K562 (cell line): ENCODE data around the gene ALDOC. TPM values are rescaled to one million over a fixed set of nuclear protein-coding genes. Genes with fewer than 3 reads are reported as not detected.

Experiments used
- ADNP ChIP-seq: fragments of 200-800 bp; sonication (Bioruptor generic); IDR thresholded peaks from 2 replicates; pipeline ENCODE4 v1.6.1; 2016; ENCODE audit warnings: missing genetic modification characterization, missing compliant biosample characterization
- ELF2 ChIP-seq: fragments of 250-450 bp; sonication (Bioruptor Pico); IDR thresholded peaks from 2 replicates; pipeline ENCODE4 v1.5.0; 2021; ENCODE audit warnings: mild to moderate bottlenecking
- ETV1 ChIP-seq: fragments of 450-650 bp; conservative IDR thresholded peaks from 2 replicates; pipeline ENCODE4 v1.6.1; 2016; ENCODE audit warnings: missing genetic modification characterization, control low read depth, low read depth, missing compliant biosample characterization
- ETV6 ChIP-seq, 3 experiments: fragments of 150-350 bp in 1 of 3; sonication (generic) in 1 of 3; formaldehyde crosslinking in 1 of 3; IDR thresholded peaks; 2 replicates each; pipeline versions ENCODE4 v1.6.1 to v1.8.0; 2014 to 2022; ENCODE audit warnings: borderline replicate concordance in 2 of 3, low read depth in 2 of 3, antibody characterized with exemption in 1 of 3, low read length in 1 of 3, mild to moderate bottlenecking in 1 of 3, missing genetic modification reagents in 1 of 3
- GABPB2 ChIP-seq: fragments of 250-450 bp; sonication (Bioruptor Pico); conservative IDR thresholded peaks from 2 replicates; pipeline ENCODE4 v1.5.1; 2021; ENCODE audit warnings: mild to moderate bottlenecking
- HDAC3 ChIP-seq: fragments of 450-650 bp; IDR thresholded peaks from 2 replicates; pipeline ENCODE4 v1.6.1; 2018; ENCODE audit warnings: borderline replicate concordance, mild to moderate bottlenecking, moderate library complexity; ENCODE audit not compliant: partially characterized antibody
- KHSRP ChIP-seq: fragments of 450-650 bp; IDR thresholded peaks from 2 replicates; pipeline ENCODE4 v1.6.1; 2017
- L3MBTL2 ChIP-seq: fragments of 450-650 bp; IDR thresholded peaks from 2 replicates; pipeline ENCODE4 v1.6.1; 2016; ENCODE audit warnings: mild to moderate bottlenecking, moderate library complexity
- MAFG ChIP-seq: fragments of 450-650 bp; conservative IDR thresholded peaks from 2 replicates; pipeline ENCODE4 v1.6.1; 2016; ENCODE audit warnings: missing genetic modification characterization, missing compliant biosample characterization
- PBX2 ChIP-seq, 2 experiments: IDR thresholded peaks in 1 of 2; conservative IDR thresholded peaks in 1 of 2; 2 replicates each; pipeline ENCODE4 v1.6.1; 2016; ENCODE audit warnings: low read depth in 2 of 2, mild to moderate bottlenecking in 1 of 2, missing compliant biosample characterization in 1 of 2, missing genetic modification characterization in 1 of 2, moderate library complexity in 1 of 2
- POLR2AphosphoS5 ChIP-seq: IDR thresholded peaks from 2 replicates; pipeline ENCODE4 v1.6.1; 2011; ENCODE audit warnings: mild to moderate bottlenecking, low read depth, low read length, moderate library complexity; ENCODE audit not compliant: control insufficient read depth, insufficient read depth
- RHOXF2B ChIP-seq: fragments of 250-450 bp; sonication (Bioruptor Pico); conservative IDR thresholded peaks from 2 replicates; pipeline ENCODE4 v1.5.1; 2021
- SAFB2 ChIP-seq: fragments of 200-400 bp; formaldehyde crosslinking; IDR thresholded peaks from 2 replicates; pipeline ENCODE4 v1.6.1; 2018; ENCODE audit warnings: borderline replicate concordance, low read length, low read depth, moderate library complexity; ENCODE audit not compliant: severe bottlenecking
- ZNF41 ChIP-seq: fragments of 250-450 bp; sonication (Bioruptor Pico); conservative IDR thresholded peaks from 2 replicates; pipeline ENCODE4 v1.4.0; 2020; ENCODE audit warnings: mild to moderate bottlenecking
- ZZZ3 ChIP-seq: fragments of 450-650 bp; IDR thresholded peaks from 2 replicates; pipeline ENCODE4 v1.6.1; 2016; ENCODE audit warnings: antibody characterized with exemption, mild to moderate bottlenecking, moderate library complexity
- polyA plus RNA-seq, 8 experiments: library from polyadenylated mRNA; depleted of rRNA in 4 of 8; stranded (reverse) in 5 of 8; unstranded in 3 of 8; fragments of >200 nt; fragmentation: Nextera tagmentation in 2 of 8; fragmentation: Illumina TruSeq in 1 of 8; extraction: Ambion mirVana in 2 of 8; extraction: Trizol in 1 of 8; gene quantifications; 2 replicates each; pipeline versions ENCODE4 v1.2.1 to v1.2.3, GENCODE V29; 2011 to 2014; ENCODE audit warnings: inconsistent platforms in 1 of 8, missing spikeins in 1 of 8
- total RNA-seq, 7 experiments: library from RNA; depleted of rRNA in 6 of 7; stranded (reverse); fragments of >200 nt in 6 of 7; fragmentation: Illumina TruSeq in 2 of 7; extraction: Trizol in 2 of 7; gene quantifications; 2 replicates each; pipeline versions ENCODE4 v1.2.1 to v1.2.3, GENCODE V29; 2011 to 2021; ENCODE audit warnings: low replicate concordance in 1 of 7
- TF ChIP-seq, protein P1 (sequence below): fragments of 250-450 bp; sonication (Bioruptor Pico); IDR thresholded peaks from 2 replicates; pipeline ENCODE4 v1.4.0; 2020; ENCODE audit warnings: mild to moderate bottlenecking
- TF ChIP-seq, protein P2 (sequence below): fragments of 450-650 bp; IDR thresholded peaks from 2 replicates; pipeline ENCODE4 v1.7.0; 2016; ENCODE audit warnings: borderline replicate concordance
- TF ChIP-seq, protein P3 (sequence below): fragments of 250-450 bp; sonication (Bioruptor Pico); IDR thresholded peaks from 2 replicates; pipeline ENCODE4 v1.4.0; 2020; ENCODE audit warnings: mild to moderate bottlenecking, moderate library complexity

ALDOC gene
- total and polyA plus RNA-seq, 9 of the 15 experiments (the other 6 are each of a cell fraction or from before 2014, with no cell fraction given): 43.2 to 263 (median 99.2) TPM

DNA sequence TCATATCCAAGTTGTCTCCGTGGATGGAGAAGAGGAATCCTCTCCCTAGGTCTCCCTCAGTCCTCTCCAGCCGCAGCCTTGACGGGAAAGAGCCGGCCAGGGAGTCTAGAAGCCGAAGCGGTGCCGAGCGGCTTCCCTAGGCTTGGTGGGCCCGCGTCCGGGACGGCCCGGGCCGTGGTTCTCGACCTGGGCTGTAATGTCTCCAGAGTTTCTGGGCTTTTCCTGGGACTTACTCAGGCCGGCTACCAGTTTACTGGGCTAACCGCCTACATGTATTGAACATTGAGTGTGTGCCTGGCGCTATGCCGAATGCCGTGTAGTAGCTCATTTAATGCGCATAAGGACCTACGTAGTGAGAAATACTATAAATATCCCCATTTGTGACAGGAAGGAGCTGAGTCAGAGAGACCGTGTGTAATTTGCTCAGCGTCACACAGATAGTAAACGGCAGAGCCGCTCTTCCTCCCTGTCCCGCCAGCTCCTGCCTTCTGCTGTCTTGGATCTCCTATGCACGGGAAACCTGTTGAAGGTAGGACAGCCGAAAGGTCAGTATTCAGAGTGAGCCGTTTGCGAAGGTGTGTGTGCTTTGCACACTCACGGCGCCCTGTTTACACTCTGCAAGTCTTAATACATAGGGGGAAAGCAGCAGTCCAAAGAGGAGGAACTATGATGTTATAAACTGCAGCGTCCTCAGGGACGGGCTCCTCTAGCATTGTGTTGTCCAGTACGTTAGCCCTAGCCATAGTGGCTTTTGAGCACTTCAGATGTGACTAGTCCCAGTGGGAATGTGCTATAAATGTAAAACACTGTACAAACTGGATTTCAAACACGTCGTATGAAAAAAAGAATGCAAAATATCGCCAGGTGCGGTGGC is 22.9 kb upstream of the ALDOC start (continued):
- no peak for TF ChIP-seq PBX2 (CRISPR knock-in tag; IDR thresholded peaks at IDR 0.05; ENCODE audit: low read depth)
- peak; percentile 90 for TF ChIP-seq PBX2 (tag; conservative IDR thresholded peaks at IDR 0.05; ENCODE audit: low read depth)
- TF ChIP-seq, protein P1, sequence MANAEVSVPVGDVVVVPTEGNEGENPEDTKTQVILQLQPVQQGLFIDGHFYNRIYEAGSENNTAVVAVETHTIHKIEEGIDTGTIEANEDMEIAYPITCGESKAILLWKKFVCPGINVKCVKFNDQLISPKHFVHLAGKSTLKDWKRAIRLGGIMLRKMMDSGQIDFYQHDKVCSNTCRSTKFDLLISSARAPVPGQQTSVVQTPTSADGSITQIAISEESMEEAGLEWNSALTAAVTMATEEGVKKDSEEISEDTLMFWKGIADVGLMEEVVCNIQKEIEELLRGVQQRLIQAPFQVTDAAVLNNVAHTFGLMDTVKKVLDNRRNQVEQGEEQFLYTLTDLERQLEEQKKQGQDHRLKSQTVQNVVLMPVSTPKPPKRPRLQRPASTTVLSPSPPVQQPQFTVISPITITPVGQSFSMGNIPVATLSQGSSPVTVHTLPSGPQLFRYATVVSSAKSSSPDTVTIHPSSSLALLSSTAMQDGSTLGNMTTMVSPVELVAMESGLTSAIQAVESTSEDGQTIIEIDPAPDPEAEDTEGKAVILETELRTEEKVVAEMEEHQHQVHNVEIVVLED (CRISPR knock-in tag): no peak
- no peak for TF ChIP-seq ZZZ3
- no peak for TF ChIP-seq ZNF41 (CRISPR knock-in tag)
- no peak for TF ChIP-seq SAFB2
- TF ChIP-seq, protein P2, sequence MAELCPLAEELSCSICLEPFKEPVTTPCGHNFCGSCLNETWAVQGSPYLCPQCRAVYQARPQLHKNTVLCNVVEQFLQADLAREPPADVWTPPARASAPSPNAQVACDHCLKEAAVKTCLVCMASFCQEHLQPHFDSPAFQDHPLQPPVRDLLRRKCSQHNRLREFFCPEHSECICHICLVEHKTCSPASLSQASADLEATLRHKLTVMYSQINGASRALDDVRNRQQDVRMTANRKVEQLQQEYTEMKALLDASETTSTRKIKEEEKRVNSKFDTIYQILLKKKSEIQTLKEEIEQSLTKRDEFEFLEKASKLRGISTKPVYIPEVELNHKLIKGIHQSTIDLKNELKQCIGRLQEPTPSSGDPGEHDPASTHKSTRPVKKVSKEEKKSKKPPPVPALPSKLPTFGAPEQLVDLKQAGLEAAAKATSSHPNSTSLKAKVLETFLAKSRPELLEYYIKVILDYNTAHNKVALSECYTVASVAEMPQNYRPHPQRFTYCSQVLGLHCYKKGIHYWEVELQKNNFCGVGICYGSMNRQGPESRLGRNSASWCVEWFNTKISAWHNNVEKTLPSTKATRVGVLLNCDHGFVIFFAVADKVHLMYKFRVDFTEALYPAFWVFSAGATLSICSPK: no peak
- TF ChIP-seq ADNP (tag): no peak
- no peak for TF ChIP-seq ELF2 (CRISPR knock-in tag)
- TF ChIP-seq, protein P3, sequence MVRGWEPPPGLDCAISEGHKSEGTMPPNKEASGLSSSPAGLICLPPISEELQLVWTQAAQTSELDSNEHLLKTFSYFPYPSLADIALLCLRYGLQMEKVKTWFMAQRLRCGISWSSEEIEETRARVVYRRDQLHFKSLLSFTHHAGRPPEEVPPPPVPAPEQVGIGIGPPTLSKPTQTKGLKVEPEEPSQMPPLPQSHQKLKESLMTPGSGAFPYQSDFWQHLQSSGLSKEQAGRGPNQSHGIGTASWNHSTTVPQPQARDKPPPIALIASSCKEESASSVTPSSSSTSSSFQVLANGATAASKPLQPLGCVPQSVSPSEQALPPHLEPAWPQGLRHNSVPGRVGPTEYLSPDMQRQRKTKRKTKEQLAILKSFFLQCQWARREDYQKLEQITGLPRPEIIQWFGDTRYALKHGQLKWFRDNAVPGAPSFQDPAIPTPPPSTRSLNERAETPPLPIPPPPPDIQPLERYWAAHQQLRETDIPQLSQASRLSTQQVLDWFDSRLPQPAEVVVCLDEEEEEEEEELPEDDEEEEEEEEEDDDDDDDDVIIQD (CRISPR knock-in tag): no peak
- no peak for TF ChIP-seq KHSRP
- TF ChIP-seq ETV6 (IDR thresholded peaks at IDR 0.05; ENCODE audit: borderline replicate concordance in 1 of 2, low read depth in 2 of 2, low read length in 1 of 2): no peak
- no peak for TF ChIP-seq ETV6 (CRISPR knock-in tag; IDR thresholded peaks at IDR 0.05; ENCODE audit: borderline replicate concordance)
- TF ChIP-seq HDAC3: no peak
- TF ChIP-seq MAFG (tag): peak; percentile 49
- no peak for TF ChIP-seq POLR2AphosphoS5
- no peak for TF ChIP-seq GABPB2
- peak; percentile 11; the same call in 1 of the 2 replicates for TF ChIP-seq L3MBTL2
- TF ChIP-seq ETV1 (tag): peak; percentile 60; the same call in 1 of the 2 replicates
- TF ChIP-seq RHOXF2B (CRISPR knock-in tag): no peak
